GM06990 (cell line): ENCODE results near the gene LIMA1.
"Not testable (repeated sequence)": the region's sequence is repeated elsewhere in the genome, so short reads cannot be mapped to it uniquely, and the experiment has no call there.

Experiments used
- DNase-seq: peaks from one replicate; pipeline ENCODE4 v3.0.0-alpha.2; 2011; ENCODE audit not compliant: insufficient read length; ENCODE audit errors: extremely low read depth
- H3K27me3 ChIP-seq: replicated peaks from 2 replicates; pipeline ENCODE4 v1.6.0; 2011; ENCODE audit warnings: low read length; ENCODE audit not compliant: control insufficient read depth, insufficient read depth
- H3K36me3 ChIP-seq: 2 replicates; pipeline ENCODE4 v1.5.1; 2011; ENCODE audit warnings: low read length; ENCODE audit not compliant: control insufficient read depth, insufficient read depth
- H3K4me3 ChIP-seq: replicated peaks from 2 replicates; pipeline ENCODE4 v1.5.1; 2011; ENCODE audit warnings: low read depth, mild to moderate bottlenecking, control low read depth, low read length
- CTCF ChIP-seq: IDR thresholded peaks from 2 replicates; pipeline ENCODE4 v1.5.1; 2011; ENCODE audit warnings: low read length, control low read depth, mild to moderate bottlenecking, inconsistent platforms; ENCODE audit not compliant: insufficient read depth, poor library complexity, severe bottlenecking

LIMA1 gene

GRCh38 chr12:50156641-50157040 is 126.7 kb downstream of the LIMA1 start:
- Histone ChIP-seq H3K27me3 (no peaks in the 10 kb centered on the region), H3K4me3 (no peak overlapping the region), H3K36me3 (no peaks in the 10 kb centered on the region)
- no peak for TF ChIP-seq CTCF
- no peak for DNase-seq

- H3K36me3 ChIP-seq, H3K27me3 ChIP-seq, DNase-seq, H3K4me3 ChIP-seq: not testable (repeated sequence)
Measured at GRCh38 chr12:50154947-50155346, 128.4 kb downstream of the LIMA1 start.

GRCh38 chr12:50151047-50151687 is 132.2 kb downstream of the LIMA1 start:
- DNase-seq = no peak
- no peak for TF ChIP-seq CTCF
- Histone ChIP-seq H3K4me3 (no peak overlapping the region), H3K36me3 (no peaks in the 10 kb centered on the region), H3K27me3 (no peaks in the 10 kb centered on the region)

- H3K27me3 ChIP-seq = no peaks in the 10 kb centered on the region
- DNase-seq = no peak
- no peaks in the 10 kb centered on the region for H3K36me3 ChIP-seq
- no peak overlapping the region for H3K4me3 ChIP-seq
- no peak for TF ChIP-seq CTCF
Measured at GRCh38 chr12:50149311-50149710, 134.0 kb downstream of the LIMA1 start.

- not testable (repeated sequence) for H3K36me3 ChIP-seq, H3K4me3 ChIP-seq, DNase-seq, H3K27me3 ChIP-seq
Measured at GRCh38 chr12:50148011-50148410, 135.3 kb downstream of the LIMA1 start.

GRCh38 chr12:50147281-50147680 is 136.0 kb downstream of the LIMA1 start:
- TF ChIP-seq CTCF = no peak
- DNase-seq = no peak
- Histone ChIP-seq H3K36me3 (no peaks in the 10 kb centered on the region; the same call in 1 of the 2 replicates), H3K4me3 (no peak overlapping the region), H3K27me3 (no peaks in the 10 kb centered on the region)

GRCh38 chr12:50145439-50145838 is 137.9 kb downstream of the LIMA1 start:
- DNase-seq = no peak
- no peaks in the 10 kb centered on the region; the same call in none of the 2 replicates for H3K36me3 ChIP-seq
- no peaks in the 10 kb centered on the region for H3K27me3 ChIP-seq
- no peak overlapping the region for H3K4me3 ChIP-seq
- TF ChIP-seq CTCF = no peak
